Activated effector memory CD4-positive, alpha-beta T cell treated with anti-CD3 and anti-CD28 coated beads, Interleukin-2, amount 50 U/mL, for 16 hours (primary cell): Measurements from ENCODE around the gene KRTAP5-8.
"Not testable (repeated sequence)": the region's sequence is repeated elsewhere in the genome, so short reads cannot be mapped to it uniquely, and the experiment has no call there.

ENCODE experiments used
- DNase-seq: peaks from one replicate; pipeline ENCODE4 v3.0.0-alpha.2; 2020

KRTAP5-8 gene

GRCh38 chr11:71537977-71538665 lies at the start of gene KRTAP5-8:
Gene KRTAP5-8 (plus strand): TSS chr11:71538025. CDS start chr11:71538056, 31 bp downstream.
- not testable (repeated sequence) for DNase-seq

GRCh38 chr11:71488681-71489270 lies 49.0 kb upstream of the KRTAP5-8 start:
- DNase-seq = no peak

- DNase-seq = peak; percentile 83
These were observed 48.3 kb upstream of the KRTAP5-8 start for GRCh38 chr11:71489311-71490043.

- no peak for DNase-seq
These were observed 47.6 kb upstream of the KRTAP5-8 start for GRCh38 chr11:71490044-71490730.

- no peak for DNase-seq
These were observed 47.0 kb upstream of the KRTAP5-8 start for GRCh38 chr11:71490731-71491390.

GRCh38 chr11:71491531-71491930 lies 46.3 kb upstream of the KRTAP5-8 start:
- no peak for DNase-seq

GRCh38 chr11:71491940-71492339 lies 45.9 kb upstream of the KRTAP5-8 start:
- DNase-seq = no peak

- no peak for DNase-seq
These were observed 42.3 kb upstream of the KRTAP5-8 start for GRCh38 chr11:71495286-71496230.

GRCh38 chr11:71496421-71496820 lies 41.4 kb upstream of the KRTAP5-8 start:
- no peak for DNase-seq

- no peak for DNase-seq
These were observed 39.7 kb upstream of the KRTAP5-8 start for GRCh38 chr11:71498091-71498490.

- DNase-seq = no peak
These were observed 38.7 kb upstream of the KRTAP5-8 start for GRCh38 chr11:71499125-71499524.

GRCh38 chr11:71499546-71499945 lies 38.3 kb upstream of the KRTAP5-8 start:
- DNase-seq = no peak

- no peak for DNase-seq
These were observed 37.2 kb upstream of the KRTAP5-8 start for GRCh38 chr11:71500601-71501021.

GRCh38 chr11:71501071-71501985 lies 36.5 kb upstream of the KRTAP5-8 start:
- DNase-seq = no peak

GRCh38 chr11:71502026-71502425 lies 35.8 kb upstream of the KRTAP5-8 start:
- DNase-seq = no peak

GRCh38 chr11:71502871-71503435 lies 34.9 kb upstream of the KRTAP5-8 start:
- no peak for DNase-seq

GRCh38 chr11:71504531-71504930 lies 33.3 kb upstream of the KRTAP5-8 start:
- DNase-seq = no peak

- DNase-seq = no peak
These were observed 32.8 kb upstream of the KRTAP5-8 start for GRCh38 chr11:71505001-71505400.

GRCh38 chr11:71505781-71506180 lies 32.0 kb upstream of the KRTAP5-8 start:
- DNase-seq = no peak

- DNase-seq = no peak
These were observed 30.7 kb upstream of the KRTAP5-8 start for GRCh38 chr11:71507102-71507501.
